Endothelial cell of umbilical vein (primary cell): ENCODE data around the gene JAG2. TPM values are rescaled to one million over a fixed set of nuclear protein-coding genes. Genes with fewer than 3 reads are reported as not detected.

ENCODE experiments used
- BruUV-seq: library from RNA; stranded (reverse); fragments of 400-500 nt; replicated peaks from 2 replicates; lab custom pipeline; 2021; lab: Mats Ljungman, UMichigan
- CTCF ChIA-PET: fragments of 300-600, 350-600 bp; sonication (Branson Sonifier 250); formaldehyde crosslinking; loops from one replicate; lab custom pipeline; 2021; ENCODE audit warnings: antibody characterized with exemption, inconsistent platforms; lab: Charles Lee
- POLR2A ChIA-PET: fragments of 300-600, 350-600 bp; sonication (Branson Sonifier 250); formaldehyde crosslinking; loops from one replicate; lab custom pipeline; 2021; ENCODE audit warnings: antibody characterized with exemption, inconsistent platforms; lab: Charles Lee
- DNase-seq: peaks from one replicate; pipeline ENCODE4 v3.0.0-alpha.2; 2011; ENCODE audit warnings: low read depth, low spot score
- FAIRE-seq: peaks from 2 replicates; lab custom pipeline; 2011; peaks lifted over from hg19 to GRCh38; lab: Jason Lieb, UNC
- H2AFZ ChIP-seq: 2 replicates; pipeline ENCODE4 v1.6.0; 2012; ENCODE audit warnings: low read depth, low read length, control low read depth, inconsistent platforms
- H3K27ac ChIP-seq: 2 replicates; pipeline ENCODE4 v1.5.1; 2011; ENCODE audit warnings: low read depth, mild to moderate bottlenecking, control low read depth, low read length, moderate library complexity; ENCODE audit not compliant: insufficient read depth
- H3K27me3 ChIP-seq, 2 experiments: 2 replicates each; pipeline versions ENCODE4 v1.6.0 to v1.6.1; 2011; ENCODE audit warnings: low read length in 2 of 2, mixed read lengths in 1 of 2; ENCODE audit not compliant: control insufficient read depth in 2 of 2, insufficient read depth in 2 of 2
- H3K36me3 ChIP-seq, 2 experiments: 2 replicates in 1 of 2; 3 replicates in 1 of 2; pipeline ENCODE4 v1.5.1; 2011; ENCODE audit warnings: low read length in 2 of 2, mild to moderate bottlenecking in 1 of 2, moderate library complexity in 1 of 2; ENCODE audit not compliant: control insufficient read depth in 2 of 2, insufficient read depth in 2 of 2; ENCODE audit errors: extremely low read depth in 1 of 2
- H3K4me1 ChIP-seq: 3 replicates; pipeline ENCODE4 v1.5.1; 2011; ENCODE audit warnings: mild to moderate bottlenecking, low read length; ENCODE audit not compliant: control insufficient read depth, insufficient read depth; ENCODE audit errors: extremely low read depth
- H3K4me2 ChIP-seq: 2 replicates; pipeline ENCODE4 v1.6.1; 2011; ENCODE audit warnings: low read length, control low read depth, mixed read lengths; ENCODE audit not compliant: insufficient read depth
- H3K4me3 ChIP-seq, 3 experiments: fragments of 200-600 bp in 1 of 3; sonication (generic), shearing (Covaris generic) in 1 of 3; replicated peaks in 1 of 3; 2 replicates each; pipeline ENCODE4 v1.5.1; 2011 to 2016; ENCODE audit warnings: control low read depth in 3 of 3, low read length in 3 of 3, mild to moderate bottlenecking in 2 of 3, inconsistent platforms in 1 of 3, low read depth in 1 of 3, moderate library complexity in 1 of 3; ENCODE audit not compliant: insufficient read depth in 1 of 3
- H3K79me2 ChIP-seq: 2 replicates; pipeline ENCODE4 v1.6.0; 2012; ENCODE audit warnings: low read length, inconsistent platforms; ENCODE audit not compliant: control insufficient read depth, insufficient read depth
- H3K9ac ChIP-seq: replicated peaks from 2 replicates; pipeline ENCODE3; 2011; ENCODE audit warnings: low read length, control low read depth; ENCODE audit not compliant: insufficient read depth; ENCODE audit errors: extremely low read depth
- H3K9me1 ChIP-seq: replicated peaks from 3 replicates; pipeline ENCODE4 v1.6.0; 2011; ENCODE audit warnings: mild to moderate bottlenecking, low read length; ENCODE audit not compliant: control insufficient read depth, insufficient read depth; ENCODE audit errors: extremely low read depth
- H3K9me3 ChIP-seq: replicated peaks from 2 replicates; pipeline ENCODE4 v1.5.1; 2012; ENCODE audit warnings: low read length, inconsistent platforms; ENCODE audit not compliant: control insufficient read depth, insufficient read depth
- H4K20me1 ChIP-seq: replicated peaks from 2 replicates; pipeline ENCODE3; 2011; ENCODE audit warnings: mild to moderate bottlenecking, low read length; ENCODE audit not compliant: control insufficient read depth, insufficient read depth; ENCODE audit errors: extremely low read depth
- EZH2 ChIP-seq: IDR thresholded peaks from 2 replicates; pipeline ENCODE4 v1.6.1; 2012; ENCODE audit warnings: borderline replicate concordance, low read depth, mild to moderate bottlenecking, moderate library complexity, low read length, inconsistent platforms; ENCODE audit not compliant: severe bottlenecking
- FOS ChIP-seq: IDR thresholded peaks from 2 replicates; pipeline ENCODE4 v1.6.1; 2011; ENCODE audit warnings: mild to moderate bottlenecking, low read length, moderate library complexity, borderline replicate concordance; ENCODE audit not compliant: insufficient read depth
- GATA2 ChIP-seq: IDR thresholded peaks from 2 replicates; pipeline ENCODE4 v1.7.0; 2011; ENCODE audit warnings: low read depth, mild to moderate bottlenecking, moderate library complexity, mixed read lengths, low read length; ENCODE audit not compliant: insufficient read length, insufficient read depth
- JUN ChIP-seq: IDR thresholded peaks from 2 replicates; pipeline ENCODE4 v1.6.1; 2011; ENCODE audit warnings: borderline replicate concordance, low read depth; ENCODE audit not compliant: insufficient read length, insufficient read depth
- MYC ChIP-seq: IDR thresholded peaks from one replicate; pipeline ENCODE4 v1.6.1; 2011; ENCODE audit warnings: mild to moderate bottlenecking, low read depth, low read length
- POLR2A ChIP-seq: IDR thresholded peaks from 2 replicates; pipeline ENCODE4 v1.6.1; 2012; ENCODE audit warnings: low read depth, mild to moderate bottlenecking, control low read depth, low read length
- POLR2AphosphoS5 ChIP-seq: IDR thresholded peaks from 2 replicates; pipeline ENCODE4 v1.6.1; 2012; ENCODE audit warnings: low read depth, mild to moderate bottlenecking, control low read depth, low read length, moderate library complexity; ENCODE audit not compliant: insufficient read depth
- dilution Hi-C: fragments of 300-500 bp; cut with MboI; formaldehyde crosslinking; loops from one replicate; pipeline ENCODE4 v1.15.0; 2019; ENCODE audit warnings: low sequenced_read_pairs; ENCODE audit not compliant: extremely low pct_ligation_motif_present
- intact Hi-C: fragments of 100-400 bp; cut with micrococcal nuclease; formaldehyde crosslinking; loops from one replicate; pipeline ENCODE4 v1.10.0; 2022
- polyA plus RNA-seq, 4 experiments: library from polyadenylated mRNA; depleted of rRNA in 3 of 4; stranded (reverse) in 3 of 4; unstranded in 1 of 4; fragments of >200 nt; gene quantifications; 2 replicates each; pipeline versions ENCODE4 v1.2.1 to v1.2.3, GENCODE V29; 2011 to 2012; ENCODE audit warnings: missing spikeins in 1 of 4
- total RNA-seq: library from RNA; stranded (reverse); gene quantifications from 2 replicates; pipeline ENCODE4 v1.2.3, GENCODE V29; 2021
- TF ChIP-seq, protein P1 (sequence below): IDR thresholded peaks from 2 replicates; pipeline ENCODE4 v1.6.1; 2011; ENCODE audit not compliant: insufficient read depth, insufficient read length
- TF ChIP-seq, protein P2 (sequence below), 2 donors: IDR thresholded peaks; 1 replicate in 1 of 2; 2 replicates in 1 of 2; pipeline ENCODE4 v1.5.1; 2011; ENCODE audit warnings: low read length in 2 of 2, mild to moderate bottlenecking in 2 of 2, moderate library complexity in 2 of 2, control low read depth in 1 of 2, inconsistent platforms in 1 of 2, low read depth in 1 of 2; ENCODE audit not compliant: insufficient read depth in 1 of 2; ENCODE audit errors: extremely low read depth in 1 of 2

Gene JAG2
- total and polyA plus RNA-seq, 2 donors (not counting 3 experiments of a cell fraction or from before 2014, with no cell fraction given) = 105 to 128 TPM

DNA sequence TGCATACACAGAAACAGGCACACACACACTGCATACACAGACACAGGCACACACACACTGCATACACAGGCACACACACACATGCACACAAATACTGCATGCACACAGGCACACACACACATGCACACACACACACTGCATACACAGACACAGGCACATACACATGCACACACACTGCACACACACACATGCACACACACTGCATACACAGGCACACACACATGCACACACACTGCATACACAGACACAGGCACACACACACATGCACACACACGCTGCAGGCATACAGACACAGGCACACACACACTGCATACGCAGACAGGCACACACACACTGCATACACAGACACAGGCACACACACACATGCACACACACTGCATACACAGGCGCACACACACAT, 47.0 kb upstream of the JAG2 start:
- no peak for FAIRE-seq
- Histone ChIP-seq H3K4me3 (no peak overlapping the region), H3K79me2 (no peaks in the 10 kb centered on the region), H3K4me2 (no peak overlapping the region), H3K9ac (no peak overlapping the region), H3K27ac (no peak overlapping the region), H3K4me1 (no peaks in the 10 kb centered on the region), H3K9me1 (no peaks in the 10 kb centered on the region), H3K9me3 (no peaks in the 10 kb centered on the region), H3K36me3 (peaks cover 0 to 23% of the 10 kb centered on the region in 2 experiments), H2AFZ (no peak overlapping the region), H3K27me3 (no peaks in the 10 kb centered on the region), H4K20me1 (no peaks in the 10 kb centered on the region)
- ChIA-PET POLR2A (no interaction called here), CTCF (no interaction called here)
- no TSS peak for BruUV-seq
- dilution Hi-C loops = no loop called here
- intact Hi-C loops = no loop called here
- no peak for TF ChIP-seq POLR2AphosphoS5
- TF ChIP-seq POLR2A = no peak
- TF ChIP-seq, protein P1, sequence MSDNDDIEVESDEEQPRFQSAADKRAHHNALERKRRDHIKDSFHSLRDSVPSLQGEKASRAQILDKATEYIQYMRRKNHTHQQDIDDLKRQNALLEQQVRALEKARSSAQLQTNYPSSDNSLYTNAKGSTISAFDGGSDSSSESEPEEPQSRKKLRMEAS = no peak
- DNase-seq = no peak

DNA sequence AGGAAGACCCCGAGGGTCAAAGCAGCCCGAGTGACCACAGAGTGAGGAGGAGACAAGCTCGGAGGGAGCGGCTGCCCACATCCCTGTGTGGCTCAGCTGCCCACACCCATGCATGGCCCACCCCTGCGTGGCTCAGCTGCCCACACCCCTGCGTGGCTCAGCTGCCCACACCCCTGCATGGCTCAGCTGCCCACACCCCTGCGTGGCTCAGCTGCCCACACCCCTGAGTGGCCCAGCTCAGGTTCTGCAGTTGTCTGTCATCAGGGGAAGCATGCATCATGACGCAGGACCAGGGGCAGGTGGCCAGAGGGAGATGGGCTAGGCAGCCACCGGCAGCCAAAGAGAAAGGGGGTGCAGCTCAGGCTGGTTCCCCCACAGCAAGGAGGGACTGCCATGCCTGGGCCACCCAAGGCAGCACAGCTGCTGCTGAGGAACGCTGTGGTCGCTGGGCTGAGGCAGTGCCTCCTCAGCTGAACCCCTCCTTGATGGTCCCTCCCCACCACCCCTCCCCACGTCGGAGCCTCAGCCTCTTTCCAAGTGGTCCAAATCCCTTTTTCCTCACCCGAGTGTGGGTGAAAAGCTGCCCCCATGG, 45.8 kb upstream of the JAG2 start:
- Histone ChIP-seq H4K20me1 (no peaks in the 10 kb centered on the region), H3K79me2 (no peaks in the 10 kb centered on the region), H3K9ac (no peak overlapping the region), H2AFZ (no peak overlapping the region), H3K27ac (no peak overlapping the region), H3K4me1 (no peaks in the 10 kb centered on the region), H3K9me1 (no peaks in the 10 kb centered on the region), H3K36me3 (peaks cover 0 to 28% of the 10 kb centered on the region in 2 experiments), H3K4me2 (no peak overlapping the region), H3K27me3 (no peaks in the 10 kb centered on the region), H3K9me3 (no peaks in the 10 kb centered on the region), H3K4me3 (no peak overlapping the region)
- no TSS peak for BruUV-seq
- TF ChIP-seq, protein P2, sequence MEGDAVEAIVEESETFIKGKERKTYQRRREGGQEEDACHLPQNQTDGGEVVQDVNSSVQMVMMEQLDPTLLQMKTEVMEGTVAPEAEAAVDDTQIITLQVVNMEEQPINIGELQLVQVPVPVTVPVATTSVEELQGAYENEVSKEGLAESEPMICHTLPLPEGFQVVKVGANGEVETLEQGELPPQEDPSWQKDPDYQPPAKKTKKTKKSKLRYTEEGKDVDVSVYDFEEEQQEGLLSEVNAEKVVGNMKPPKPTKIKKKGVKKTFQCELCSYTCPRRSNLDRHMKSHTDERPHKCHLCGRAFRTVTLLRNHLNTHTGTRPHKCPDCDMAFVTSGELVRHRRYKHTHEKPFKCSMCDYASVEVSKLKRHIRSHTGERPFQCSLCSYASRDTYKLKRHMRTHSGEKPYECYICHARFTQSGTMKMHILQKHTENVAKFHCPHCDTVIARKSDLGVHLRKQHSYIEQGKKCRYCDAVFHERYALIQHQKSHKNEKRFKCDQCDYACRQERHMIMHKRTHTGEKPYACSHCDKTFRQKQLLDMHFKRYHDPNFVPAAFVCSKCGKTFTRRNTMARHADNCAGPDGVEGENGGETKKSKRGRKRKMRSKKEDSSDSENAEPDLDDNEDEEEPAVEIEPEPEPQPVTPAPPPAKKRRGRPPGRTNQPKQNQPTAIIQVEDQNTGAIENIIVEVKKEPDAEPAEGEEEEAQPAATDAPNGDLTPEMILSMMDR (IDR thresholded peaks at IDR 0.05; ENCODE audit: extremely low read depth in 1 of 2, insufficient read depth in 1 of 2, low read depth in 1 of 2, low read length in 2 of 2) = no peak
- TF ChIP-seq POLR2AphosphoS5 (no peak), POLR2A (no peak), JUN (no peak), GATA2 (no peak), FOS (no peak), EZH2 (no peak), MYC (no peak)
- TF ChIP-seq, protein P1 = no peak
- no peak for FAIRE-seq
- DNase-seq = no peak
- ChIA-PET POLR2A (no interaction called here), CTCF (interaction anchor here (1.3 kb wide), 1 partner anchor 9 kb away, joined by 4 read pairs; no protein-coding TSS in a partner anchor)
- intact Hi-C loops (no loop called here), dilution Hi-C loops (no loop called here)
